ENCODE data around the gene ANKRD63. TPM values are rescaled to one million over a fixed set of nuclear protein-coding genes. Genes with fewer than 3 reads are reported as not detected.

The ANKRD63 gene
- total RNA-seq, 1 experiment from 2014 or later: 0.46 TPM

DNA sequence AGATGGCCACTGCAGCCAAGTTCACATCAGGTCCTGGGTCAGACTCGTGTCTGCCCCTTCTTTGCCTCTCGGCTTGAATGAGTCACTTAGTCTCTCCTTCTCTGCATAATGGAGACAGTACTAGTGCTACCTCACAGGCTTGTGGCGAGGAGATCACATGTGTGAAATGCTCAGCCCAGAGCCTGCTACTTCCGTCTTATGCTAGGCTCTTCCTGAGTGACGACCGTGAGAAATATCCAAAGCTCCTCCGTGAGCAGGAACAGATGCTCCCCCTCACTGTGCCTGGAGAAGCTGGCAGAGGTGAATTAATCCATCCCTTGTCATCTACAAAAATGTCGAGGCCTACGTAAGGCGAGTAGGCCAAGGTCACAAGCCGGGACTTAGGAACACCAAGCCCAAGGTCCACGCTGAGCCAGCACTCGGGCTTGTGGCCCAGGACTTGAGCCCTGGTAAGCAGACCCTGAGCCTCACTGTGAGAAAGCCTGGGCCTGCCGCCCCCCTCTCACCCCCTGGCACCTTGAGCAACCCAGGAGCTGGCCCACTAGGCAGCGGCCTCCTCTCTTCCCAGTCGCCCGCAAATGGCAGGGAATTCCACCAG, 26.1 kb downstream of the ANKRD63 start:
- peaks cover 4% of the 10 kb centered on the region; the same call in 1 of the 2 replicates for H3K4me1 ChIP-seq (ENCODE audit: insufficient read depth, low read length)
- H2BK12ac ChIP-seq (ENCODE audit: insufficient read length, low read depth, low read length): no peak overlapping the region
- H2AFZ ChIP-seq (ENCODE audit: low read length): no peak overlapping the region
- no peak overlapping the region for H2BK5ac ChIP-seq (ENCODE audit: insufficient read length, low read length)
- no peak for TF ChIP-seq CTCF (conservative IDR thresholded peaks at IDR 0.05)
- Mint-ChIP-seq H3K9me3 (no peaks in the 10 kb centered on the region; a peak in 1 of 5 replicates), H3K36me3 (ENCODE audit: insufficient read depth in 1 of 3, low read depth in 3 of 3) (peaks cover 0 to 3% (median 2%) of the 10 kb centered on the region in 3 experiments; a peak in 2 of 7 replicates), H3K4me3 (no peak overlapping the region), H3K4me1 (peaks cover 24 to 25% of the 10 kb centered on the region in 2 experiments), H3K27me3 (ENCODE audit: low read depth) (peaks cover 26% of the 10 kb centered on the region), H3K27ac (peak overlapping the region in 1 of 3 experiments; percentile 18; a peak in 1 of 7 replicates)
- DNase-seq: no peak
- no peak overlapping the region for H2BK15ac ChIP-seq (ENCODE audit: low read depth, low read length)
- no peak overlapping the region for H2BK120ac ChIP-seq (ENCODE audit: low read depth, low read length, poor library complexity, severe bottlenecking)
- H3K9me3 ChIP-seq (ENCODE audit: control insufficient read depth, low read depth, low read length): no peaks in the 10 kb centered on the region
- H4K8ac ChIP-seq (replicated peaks; ENCODE audit: insufficient read length, low read depth, low read length): no peak overlapping the region
- no CpG with 5 or more reads among the region's 17 CpGs for WGBS (ENCODE audit: extremely low coverage, insufficient read length, low lambda C conversion rate)
- H3K27me3 ChIP-seq (ENCODE audit: insufficient read depth, low read length): peaks cover 12% of the 10 kb centered on the region; the same call in 1 of the 2 replicates
- no peaks in the 10 kb centered on the region for H3K79me2 ChIP-seq (ENCODE audit: insufficient read depth, low read length)
- H3K27ac ChIP-seq (ENCODE audit: insufficient read length, low read depth, low read length): no peak overlapping the region
- peaks cover 9% of the 10 kb centered on the region for H3K23me2 ChIP-seq (ENCODE audit: insufficient read length, low read depth, low read length, poor library complexity, severe bottlenecking)
- no peaks in the 10 kb centered on the region for H4K20me1 ChIP-seq (ENCODE audit: control insufficient read depth, insufficient read depth, insufficient read length)
- no peak overlapping the region for H4K5ac ChIP-seq (ENCODE audit: insufficient read length, low read depth, low read length)
- no peak overlapping the region for H2BK20ac ChIP-seq (ENCODE audit: low read depth, low read length, poor library complexity, severe bottlenecking)
- H3K79me1 ChIP-seq (ENCODE audit: insufficient read depth, low read depth, low read length, poor library complexity, severe bottlenecking): no peaks in the 10 kb centered on the region
- H3K14ac ChIP-seq (ENCODE audit: insufficient read depth, low read length): no peak overlapping the region
- no peak overlapping the region for H3T11ph ChIP-seq (ENCODE audit: low read length)
- H3K4ac ChIP-seq (ENCODE audit: low read depth, low read length): no peak overlapping the region
- H3K18ac ChIP-seq (ENCODE audit: insufficient read length, low read depth, low read length): no peak overlapping the region
- H4K91ac ChIP-seq (ENCODE audit: insufficient read length, low read depth, low read length): no peak overlapping the region
- H3K23ac ChIP-seq (ENCODE audit: insufficient read length, low read depth, low read length): no peak overlapping the region
- H3K9ac ChIP-seq (ENCODE audit: extremely low read depth, insufficient read length, low read length): no peak overlapping the region
- H3K4me2 ChIP-seq (ENCODE audit: insufficient read depth, insufficient read length, low read length): no peak overlapping the region
- H3K56ac ChIP-seq (ENCODE audit: insufficient read length, low read depth, low read length): no peak overlapping the region
- H2AK5ac ChIP-seq (ENCODE audit: insufficient read length, low read length): no peak overlapping the region
